Caco-2 (cell line): ENCODE data around the gene SPSB4. TPM values are rescaled to one million over a fixed set of nuclear protein-coding genes. Genes with fewer than 3 reads are reported as not detected.

Source experiments
- BruUV-seq: library from RNA; stranded (reverse); fragments of 400-500 nt; replicated peaks from 2 replicates; lab custom pipeline; 2021; lab: Mats Ljungman, UMichigan
- CTCF ChIA-PET: fragments of 300-600 bp; sonication (Branson Sonifier 250); formaldehyde crosslinking; loops from one replicate; lab custom pipeline; 2022; ENCODE audit warnings: antibody characterized with exemption; lab: Charles Lee
- POLR2A ChIA-PET: fragments of 300-600 bp; sonication (Branson Sonifier 250); formaldehyde crosslinking; loops from one replicate; lab custom pipeline; 2022; ENCODE audit warnings: antibody characterized with exemption; lab: Charles Lee
- DNase-seq, 2 experiments: peaks; one replicate each; pipeline versions ENCODE4 v3.0.0 to v3.0.0-alpha.2; 2020 to 2022
- H3K27me3 ChIP-seq: replicated peaks from 2 replicates; pipeline ENCODE4 v1.6.0; 2011; ENCODE audit warnings: low read length; ENCODE audit not compliant: control insufficient read depth, insufficient read depth
- H3K36me3 ChIP-seq: 2 replicates; pipeline ENCODE4 v1.5.1; 2011; ENCODE audit warnings: low read length; ENCODE audit not compliant: control insufficient read depth, insufficient read depth
- H3K4me1 ChIP-seq: fragments of 250-450 bp; sonication (Bioruptor Pico); 2 replicates; pipeline ENCODE4 v1.5.1; 2020; ENCODE audit warnings: mild to moderate bottlenecking
- H3K4me3 ChIP-seq: 2 replicates; pipeline ENCODE4 v1.5.1; 2011; ENCODE audit warnings: low read depth, mild to moderate bottlenecking, control low read depth, low read length
- H3K9me3 ChIP-seq: fragments of 250-450 bp; sonication (Bioruptor Pico); 2 replicates; pipeline ENCODE4 v1.5.1; 2020; ENCODE audit warnings: mild to moderate bottlenecking, moderate library complexity
- H3K27ac Mint-ChIP-seq: one replicate; pipeline ENCODE4 v1.8.0; 2022; ENCODE audit warnings: mixed read lengths; ENCODE audit not compliant: unreplicated experiment
- H3K27me3 Mint-ChIP-seq: one replicate; pipeline ENCODE4 v1.8.0; 2022; ENCODE audit warnings: mixed read lengths; ENCODE audit not compliant: insufficient read depth, unreplicated experiment
- H3K36me3 Mint-ChIP-seq: one replicate; pipeline ENCODE4 v1.8.0; 2022; ENCODE audit warnings: mild to moderate bottlenecking, mixed read lengths; ENCODE audit not compliant: insufficient read depth, unreplicated experiment
- H3K4me1 Mint-ChIP-seq: one replicate; pipeline ENCODE4 v1.8.0; 2022; ENCODE audit warnings: low read depth, mixed read lengths; ENCODE audit not compliant: unreplicated experiment
- H3K4me3 Mint-ChIP-seq: one replicate; pipeline ENCODE4 v1.8.0; 2022; ENCODE audit warnings: mild to moderate bottlenecking, moderate library complexity, mixed read lengths; ENCODE audit not compliant: unreplicated experiment
- H3K9me3 Mint-ChIP-seq: one replicate; pipeline ENCODE4 v1.8.0; 2022; ENCODE audit warnings: mixed read lengths; ENCODE audit not compliant: unreplicated experiment
- intact Hi-C: fragments of 100-400 bp; cut with micrococcal nuclease; formaldehyde crosslinking; loops from one replicate; pipeline ENCODE4 v1.10.0; 2022; ENCODE audit not compliant: unreplicated experiment
- total RNA-seq: library from RNA; stranded (reverse); gene quantifications from 2 replicates; pipeline ENCODE4 v1.2.3, GENCODE V29; 2022
- TF ChIP-seq, protein P1 (sequence below), 2 experiments: fragments of 200-600 bp in 1 of 2; IDR thresholded peaks; 1 replicate in 1 of 2; 2 replicates in 1 of 2; pipeline versions ENCODE4 v1.5.1 to v1.8.0; 2011 to 2022; ENCODE audit warnings: antibody characterized with exemption in 1 of 2, control low read depth in 1 of 2, inconsistent platforms in 1 of 2, low read depth in 1 of 2, low read length in 1 of 2, mild to moderate bottlenecking in 1 of 2, moderate library complexity in 1 of 2; ENCODE audit not compliant: insufficient read depth in 1 of 2, severe bottlenecking in 1 of 2, unreplicated experiment in 1 of 2

Gene SPSB4
- total RNA-seq, 1 experiment from 2014 or later, result not detected

DNA sequence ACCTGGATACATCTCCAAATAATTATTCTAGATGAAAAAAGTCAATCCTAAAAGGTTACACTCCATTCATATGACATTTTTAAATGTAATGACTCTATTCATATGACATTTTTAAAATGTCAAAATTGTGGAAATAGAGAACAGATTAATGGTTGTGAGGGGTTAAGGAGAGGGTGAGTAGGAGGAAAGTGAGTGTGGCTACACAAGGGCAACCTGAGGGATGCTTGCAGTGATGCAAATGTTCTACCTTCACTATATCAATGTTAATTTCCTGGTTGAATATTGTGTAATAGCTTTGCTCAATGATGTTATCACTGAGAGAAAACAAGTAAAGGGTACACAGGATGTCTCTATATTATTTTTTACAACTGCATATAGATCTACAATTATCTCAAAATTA lies 125.6 kb downstream of the SPSB4 start:
- Mint-ChIP-seq H3K4me3 (no peak overlapping the region), H3K9me3 (no peaks in the 10 kb centered on the region), H3K36me3 (no peaks in the 10 kb centered on the region), H3K27ac (no peak overlapping the region), H3K4me1 (no peaks in the 10 kb centered on the region), H3K27me3 (peaks cover 17% of the 10 kb centered on the region)
- ChIA-PET POLR2A (no interaction called here), CTCF (no interaction called here)
- intact Hi-C loops, result no loop called here
- H3K27me3 ChIP-seq, result no peaks in the 10 kb centered on the region
- TF ChIP-seq, protein P1, sequence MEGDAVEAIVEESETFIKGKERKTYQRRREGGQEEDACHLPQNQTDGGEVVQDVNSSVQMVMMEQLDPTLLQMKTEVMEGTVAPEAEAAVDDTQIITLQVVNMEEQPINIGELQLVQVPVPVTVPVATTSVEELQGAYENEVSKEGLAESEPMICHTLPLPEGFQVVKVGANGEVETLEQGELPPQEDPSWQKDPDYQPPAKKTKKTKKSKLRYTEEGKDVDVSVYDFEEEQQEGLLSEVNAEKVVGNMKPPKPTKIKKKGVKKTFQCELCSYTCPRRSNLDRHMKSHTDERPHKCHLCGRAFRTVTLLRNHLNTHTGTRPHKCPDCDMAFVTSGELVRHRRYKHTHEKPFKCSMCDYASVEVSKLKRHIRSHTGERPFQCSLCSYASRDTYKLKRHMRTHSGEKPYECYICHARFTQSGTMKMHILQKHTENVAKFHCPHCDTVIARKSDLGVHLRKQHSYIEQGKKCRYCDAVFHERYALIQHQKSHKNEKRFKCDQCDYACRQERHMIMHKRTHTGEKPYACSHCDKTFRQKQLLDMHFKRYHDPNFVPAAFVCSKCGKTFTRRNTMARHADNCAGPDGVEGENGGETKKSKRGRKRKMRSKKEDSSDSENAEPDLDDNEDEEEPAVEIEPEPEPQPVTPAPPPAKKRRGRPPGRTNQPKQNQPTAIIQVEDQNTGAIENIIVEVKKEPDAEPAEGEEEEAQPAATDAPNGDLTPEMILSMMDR (IDR thresholded peaks at IDR 0.05; ENCODE audit: insufficient read depth in 1 of 2, low read depth in 1 of 2, low read length in 1 of 2, severe bottlenecking in 1 of 2, unreplicated experiment in 1 of 2), result no peak
- H3K9me3 ChIP-seq, result 0 out of 2 replicates have a peak, but pooled peaks cover 7% of the 10 kb centered on the region
- no peak overlapping the region for H3K4me3 ChIP-seq
- no peaks in the 10 kb centered on the region for H3K4me1 ChIP-seq
- no TSS peak for BruUV-seq
- H3K36me3 ChIP-seq, result no peaks in the 10 kb centered on the region
- DNase-seq, result no peak

DNA sequence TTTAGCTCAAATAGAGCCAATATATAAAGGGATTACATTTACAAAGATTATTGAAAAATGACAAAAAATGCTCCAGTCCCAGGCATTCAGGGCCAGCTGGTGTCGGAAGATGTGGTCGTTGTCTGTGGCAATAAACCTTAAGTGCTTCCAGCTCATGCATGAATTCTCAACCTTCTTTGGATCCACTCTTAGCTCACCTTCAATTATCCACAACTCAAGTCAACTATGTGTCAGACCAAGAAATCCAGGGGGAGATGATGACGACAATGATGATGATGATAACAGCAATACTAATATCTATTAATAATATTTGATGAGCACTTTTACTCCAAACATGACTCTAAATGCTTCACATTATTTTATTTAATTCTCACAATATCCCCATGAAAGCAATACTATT lies 126.9 kb downstream of the SPSB4 start:
- Histone ChIP-seq H3K27me3 (no peaks in the 10 kb centered on the region), H3K4me1 (no peaks in the 10 kb centered on the region), H3K4me3 (no peak overlapping the region), H3K36me3 (no peaks in the 10 kb centered on the region), H3K9me3 (0 out of 2 replicates have a peak, but pooled peaks cover 7% of the 10 kb centered on the region)
- H3K27me3 Mint-ChIP-seq, result peaks cover 17% of the 10 kb centered on the region
- H3K36me3 Mint-ChIP-seq, result no peaks in the 10 kb centered on the region
- no TSS peak for BruUV-seq
- DNase-seq, result no peak
- TF ChIP-seq, protein P1 (IDR thresholded peaks at IDR 0.05; ENCODE audit: insufficient read depth in 1 of 2, low read depth in 1 of 2, low read length in 1 of 2, severe bottlenecking in 1 of 2, unreplicated experiment in 1 of 2), result no peak
- no peaks in the 10 kb centered on the region for H3K4me1 Mint-ChIP-seq
- ChIA-PET POLR2A (no interaction called here), CTCF (no interaction called here)
- no peaks in the 10 kb centered on the region for H3K9me3 Mint-ChIP-seq
- H3K27ac Mint-ChIP-seq, result no peak overlapping the region
- H3K4me3 Mint-ChIP-seq, result no peak overlapping the region
- intact Hi-C loops, result no loop called here

DNA sequence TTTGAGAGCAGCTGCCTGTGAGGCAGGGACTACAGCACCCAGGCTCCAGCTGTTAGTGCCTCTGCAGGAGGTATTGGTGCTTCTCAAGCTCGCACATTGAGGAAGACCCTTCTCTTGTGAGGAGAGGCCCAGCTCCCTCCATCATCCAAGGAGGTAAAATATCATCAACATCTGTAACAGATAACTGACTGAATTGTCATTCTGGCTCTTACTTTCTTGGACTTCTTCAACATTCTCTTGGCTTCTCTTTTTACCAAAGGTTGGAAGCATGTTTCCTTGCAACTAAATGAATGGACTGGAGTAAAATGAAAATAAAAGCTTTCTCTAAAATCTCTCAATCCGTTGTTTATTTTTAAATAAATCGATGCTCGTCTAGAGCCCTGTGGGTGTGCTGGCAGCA lies 127.4 kb downstream of the SPSB4 start:
- intact Hi-C loops, result no loop called here
- TF ChIP-seq, protein P1 (IDR thresholded peaks at IDR 0.05; ENCODE audit: insufficient read depth in 1 of 2, low read depth in 1 of 2, low read length in 1 of 2, severe bottlenecking in 1 of 2, unreplicated experiment in 1 of 2), result no peak
- no peak overlapping the region for H3K27ac Mint-ChIP-seq
- no peaks in the 10 kb centered on the region for H3K9me3 Mint-ChIP-seq
- H3K36me3 ChIP-seq, result no peaks in the 10 kb centered on the region
- H3K36me3 Mint-ChIP-seq, result no peaks in the 10 kb centered on the region
- no TSS peak for BruUV-seq
- H3K4me1 ChIP-seq, result no peaks in the 10 kb centered on the region
- no peak overlapping the region for H3K4me3 ChIP-seq
- no peaks in the 10 kb centered on the region for H3K4me1 Mint-ChIP-seq
- H3K27me3 Mint-ChIP-seq, result peaks cover 17% of the 10 kb centered on the region
- no peaks in the 10 kb centered on the region for H3K27me3 ChIP-seq
- CTCF ChIA-PET, result no interaction called here
- DNase-seq, result no peak
- H3K9me3 ChIP-seq, result 0 out of 2 replicates have a peak, but pooled peaks cover 7% of the 10 kb centered on the region
- H3K4me3 Mint-ChIP-seq, result no peak overlapping the region
- POLR2A ChIA-PET, result no interaction called here
